Panc1 (cell line): ENCODE data around the gene RPL21. TPM values are rescaled to one million over a fixed set of nuclear protein-coding genes. Genes with fewer than 3 reads are reported as not detected.

Experiments
- ATAC-seq: fragments of 200-7000 bp; cut with Tn5 transposase; 2 replicates; pipeline ENCODE4 v1.9.1; 2020; ENCODE audit warnings: mild to moderate bottlenecking, moderate library complexity
- BruUV-seq: library from RNA; stranded (reverse); fragments of 400-500 nt; replicated peaks from 2 replicates; lab custom pipeline; 2021; lab: Mats Ljungman, UMichigan
- CTCF ChIA-PET: fragments of 300-600 bp; sonication (Branson Sonifier 250); formaldehyde crosslinking; loops from one replicate; lab custom pipeline; 2022; ENCODE audit warnings: antibody characterized with exemption; lab: Charles Lee
- POLR2A ChIA-PET: fragments of 300-600 bp; sonication (Branson Sonifier 250); formaldehyde crosslinking; loops from one replicate; lab custom pipeline; 2022; ENCODE audit warnings: antibody characterized with exemption; lab: Charles Lee
- DNase-seq: peaks from one replicate; pipeline ENCODE4 v3.0.0-alpha.2; 2010; ENCODE audit warnings: low read depth, low spot score
- H3K27ac ChIP-seq: 2 replicates; pipeline ENCODE4 v1.5.1; 2011; ENCODE audit warnings: mild to moderate bottlenecking, low read length, inconsistent platforms
- H3K27me3 ChIP-seq: fragments of 200-500 bp; sonication (Bioruptor generic); 2 replicates; pipeline ENCODE4 v1.6.0; 2014; ENCODE audit warnings: low read length, inconsistent platforms; ENCODE audit not compliant: control insufficient read depth, insufficient read depth
- H3K36me3 ChIP-seq: fragments of 200-500 bp; sonication (Bioruptor generic); 2 replicates; pipeline ENCODE4 v1.5.1; 2014; ENCODE audit warnings: inconsistent platforms, mild to moderate bottlenecking, low read length, moderate library complexity; ENCODE audit not compliant: control insufficient read depth, insufficient read depth
- H3K4me1 ChIP-seq: 2 replicates; pipeline ENCODE4 v1.5.1; 2011; ENCODE audit warnings: inconsistent platforms, mild to moderate bottlenecking, low read length, moderate library complexity; ENCODE audit not compliant: control insufficient read depth, insufficient read depth
- H3K4me3 ChIP-seq, 2 experiments: 2 replicates each; pipeline ENCODE4 v1.5.1; 2011 to 2012; ENCODE audit warnings: low read depth in 2 of 2, low read length in 2 of 2, mild to moderate bottlenecking in 2 of 2, inconsistent platforms in 1 of 2, moderate library complexity in 1 of 2
- H3K9me3 ChIP-seq: fragments of 200-500 bp; sonication (Bioruptor generic); 2 replicates; pipeline ENCODE4 v1.5.1; 2014; ENCODE audit warnings: low read depth, mild to moderate bottlenecking, inconsistent platforms, low read length, moderate library complexity; ENCODE audit not compliant: control insufficient read depth, insufficient read depth
- POLR2AphosphoS5 ChIP-seq: IDR thresholded peaks from 2 replicates; pipeline ENCODE4 v1.6.1; 2012; ENCODE audit warnings: mild to moderate bottlenecking, low read depth, low read length, moderate library complexity
- SIN3A ChIP-seq: IDR thresholded peaks from 2 replicates; pipeline ENCODE4 v1.6.1; 2012; ENCODE audit warnings: low read depth, mild to moderate bottlenecking, low read length, moderate library complexity, borderline replicate concordance; ENCODE audit not compliant: insufficient read depth
- TCF7L2 ChIP-seq: IDR thresholded peaks from 2 replicates; pipeline ENCODE4 v1.6.1; 2011; ENCODE audit warnings: mild to moderate bottlenecking, low read depth, low read length, inconsistent platforms
- in situ Hi-C: cut with HindIII; loops from 2 replicates; pipeline ENCODE4 v1.10.0; 2016; ENCODE audit warnings: low sequenced_read_pairs, low pct_unique_long_range_greater_than_20kb
- intact Hi-C: fragments of 100-400 bp; cut with micrococcal nuclease; formaldehyde crosslinking; loops from one replicate; pipeline ENCODE4 v1.10.0; 2022; ENCODE audit not compliant: unreplicated experiment
- total RNA-seq: library from RNA; stranded (reverse); gene quantifications from one replicate; pipeline ENCODE4 v1.2.1, GENCODE V29; 2021; ENCODE audit not compliant: unreplicated experiment
- TF ChIP-seq, protein P1 (sequence below), 2 experiments: IDR thresholded peaks; 2 replicates each; pipeline ENCODE4 v1.6.1; 2011 to 2012; ENCODE audit warnings: low read depth in 2 of 2, control low read depth in 1 of 2, low read length in 1 of 2, mild to moderate bottlenecking in 1 of 2, moderate library complexity in 1 of 2; ENCODE audit not compliant: insufficient read depth in 1 of 2
- TF ChIP-seq, protein P2 (sequence below): fragments of 450-650 bp; IDR thresholded peaks from 2 replicates; pipeline ENCODE4 v1.5.1; 2017; ENCODE audit warnings: mild to moderate bottlenecking

The RPL21 gene
- total RNA-seq, 1 experiment from 2014 or later = 702 TPM

DNA sequence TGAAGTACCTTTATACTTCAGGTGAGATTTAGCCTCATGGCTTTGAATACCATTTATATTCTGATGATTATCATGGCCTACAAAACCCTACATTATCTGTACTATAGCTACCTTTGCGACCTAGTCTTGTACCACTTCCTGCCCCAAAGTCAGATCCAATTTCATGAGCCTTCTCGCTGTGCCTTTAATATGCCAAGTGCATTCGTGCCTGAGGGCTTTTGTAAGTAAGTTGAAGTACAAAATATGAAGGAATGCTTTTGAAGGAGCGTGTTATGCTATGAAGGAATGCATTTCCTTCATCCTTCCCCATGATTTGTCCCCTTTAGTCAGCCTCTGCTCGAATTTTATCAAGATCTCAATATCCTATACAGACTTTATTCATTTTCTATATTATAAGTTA lies 10.0 kb downstream of the RPL21 start:
- ATAC-seq (peak; percentile 31; the same call in 1 of the 2 replicates), DNase-seq (no peak)
- H3K27ac ChIP-seq = peak overlapping the region; percentile 61
- no peak overlapping the region for H3K4me3 ChIP-seq
- in situ Hi-C loops = no loop called here
- H3K36me3 ChIP-seq = peaks cover 3% of the 10 kb centered on the region; the same call in 1 of the 2 replicates
- ChIA-PET POLR2A (no interaction called here), CTCF (no interaction called here)
- intact Hi-C loops = no loop called here
- no TSS peak for BruUV-seq
- H3K27me3 ChIP-seq = no peaks in the 10 kb centered on the region
- H3K4me1 ChIP-seq = peaks cover 65% of the 10 kb centered on the region
- TF ChIP-seq TCF7L2 = peak; percentile 93
- TF ChIP-seq SIN3A = no peak
- TF ChIP-seq, protein P1, sequence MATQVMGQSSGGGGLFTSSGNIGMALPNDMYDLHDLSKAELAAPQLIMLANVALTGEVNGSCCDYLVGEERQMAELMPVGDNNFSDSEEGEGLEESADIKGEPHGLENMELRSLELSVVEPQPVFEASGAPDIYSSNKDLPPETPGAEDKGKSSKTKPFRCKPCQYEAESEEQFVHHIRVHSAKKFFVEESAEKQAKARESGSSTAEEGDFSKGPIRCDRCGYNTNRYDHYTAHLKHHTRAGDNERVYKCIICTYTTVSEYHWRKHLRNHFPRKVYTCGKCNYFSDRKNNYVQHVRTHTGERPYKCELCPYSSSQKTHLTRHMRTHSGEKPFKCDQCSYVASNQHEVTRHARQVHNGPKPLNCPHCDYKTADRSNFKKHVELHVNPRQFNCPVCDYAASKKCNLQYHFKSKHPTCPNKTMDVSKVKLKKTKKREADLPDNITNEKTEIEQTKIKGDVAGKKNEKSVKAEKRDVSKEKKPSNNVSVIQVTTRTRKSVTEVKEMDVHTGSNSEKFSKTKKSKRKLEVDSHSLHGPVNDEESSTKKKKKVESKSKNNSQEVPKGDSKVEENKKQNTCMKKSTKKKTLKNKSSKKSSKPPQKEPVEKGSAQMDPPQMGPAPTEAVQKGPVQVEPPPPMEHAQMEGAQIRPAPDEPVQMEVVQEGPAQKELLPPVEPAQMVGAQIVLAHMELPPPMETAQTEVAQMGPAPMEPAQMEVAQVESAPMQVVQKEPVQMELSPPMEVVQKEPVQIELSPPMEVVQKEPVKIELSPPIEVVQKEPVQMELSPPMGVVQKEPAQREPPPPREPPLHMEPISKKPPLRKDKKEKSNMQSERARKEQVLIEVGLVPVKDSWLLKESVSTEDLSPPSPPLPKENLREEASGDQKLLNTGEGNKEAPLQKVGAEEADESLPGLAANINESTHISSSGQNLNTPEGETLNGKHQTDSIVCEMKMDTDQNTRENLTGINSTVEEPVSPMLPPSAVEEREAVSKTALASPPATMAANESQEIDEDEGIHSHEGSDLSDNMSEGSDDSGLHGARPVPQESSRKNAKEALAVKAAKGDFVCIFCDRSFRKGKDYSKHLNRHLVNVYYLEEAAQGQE (IDR thresholded peaks at IDR 0.05; ENCODE audit: insufficient read depth in 1 of 2, low read depth in 2 of 2, low read length in 1 of 2) = no peak
- TF ChIP-seq POLR2AphosphoS5 = no peak; the same call in 1 of the 2 replicates
- TF ChIP-seq, protein P2, sequence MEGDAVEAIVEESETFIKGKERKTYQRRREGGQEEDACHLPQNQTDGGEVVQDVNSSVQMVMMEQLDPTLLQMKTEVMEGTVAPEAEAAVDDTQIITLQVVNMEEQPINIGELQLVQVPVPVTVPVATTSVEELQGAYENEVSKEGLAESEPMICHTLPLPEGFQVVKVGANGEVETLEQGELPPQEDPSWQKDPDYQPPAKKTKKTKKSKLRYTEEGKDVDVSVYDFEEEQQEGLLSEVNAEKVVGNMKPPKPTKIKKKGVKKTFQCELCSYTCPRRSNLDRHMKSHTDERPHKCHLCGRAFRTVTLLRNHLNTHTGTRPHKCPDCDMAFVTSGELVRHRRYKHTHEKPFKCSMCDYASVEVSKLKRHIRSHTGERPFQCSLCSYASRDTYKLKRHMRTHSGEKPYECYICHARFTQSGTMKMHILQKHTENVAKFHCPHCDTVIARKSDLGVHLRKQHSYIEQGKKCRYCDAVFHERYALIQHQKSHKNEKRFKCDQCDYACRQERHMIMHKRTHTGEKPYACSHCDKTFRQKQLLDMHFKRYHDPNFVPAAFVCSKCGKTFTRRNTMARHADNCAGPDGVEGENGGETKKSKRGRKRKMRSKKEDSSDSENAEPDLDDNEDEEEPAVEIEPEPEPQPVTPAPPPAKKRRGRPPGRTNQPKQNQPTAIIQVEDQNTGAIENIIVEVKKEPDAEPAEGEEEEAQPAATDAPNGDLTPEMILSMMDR = no peak
- no peaks in the 10 kb centered on the region for H3K9me3 ChIP-seq

DNA sequence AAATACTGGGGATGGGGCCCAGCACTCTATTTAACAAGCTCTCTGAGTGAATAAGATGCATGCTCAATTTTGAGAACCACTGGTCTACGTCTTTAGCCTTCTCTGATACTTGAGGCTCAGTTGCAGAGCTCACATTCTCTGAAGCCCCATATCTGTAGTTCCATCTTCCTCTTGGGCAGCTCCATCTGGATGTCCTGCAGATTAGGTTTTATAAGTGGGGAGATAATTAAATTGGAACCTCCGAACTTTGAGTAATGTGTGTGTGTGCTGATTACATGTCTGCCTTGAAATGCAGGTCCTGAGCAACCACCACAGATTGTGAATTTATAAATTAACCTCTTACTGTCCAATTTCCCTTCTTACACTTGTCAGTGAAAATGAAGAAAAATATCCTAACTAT lies 12.1 kb downstream of the RPL21 start:
- no peaks in the 10 kb centered on the region; the same call in 1 of the 2 replicates for H3K36me3 ChIP-seq
- DNase-seq (no peak), ATAC-seq (0 out of 2 replicates have a peak, but pooled peaks have one; percentile 28)
- BruUV-seq = no TSS peak
- H3K27ac ChIP-seq = peak overlapping the region; percentile 74
- peaks cover 52% of the 10 kb centered on the region for H3K4me1 ChIP-seq
- H3K4me3 ChIP-seq = no peak overlapping the region
- CTCF ChIA-PET = no interaction called here
- TF ChIP-seq, protein P2 = no peak
- TF ChIP-seq SIN3A = no peak
- TF ChIP-seq, protein P1 (IDR thresholded peaks at IDR 0.05; ENCODE audit: insufficient read depth in 1 of 2, low read depth in 2 of 2, low read length in 1 of 2) = no peak
- TF ChIP-seq TCF7L2 = no peak
- TF ChIP-seq POLR2AphosphoS5 = no peak
- intact Hi-C loops = no loop called here
- no peaks in the 10 kb centered on the region for H3K27me3 ChIP-seq
- H3K9me3 ChIP-seq = no peaks in the 10 kb centered on the region
- POLR2A ChIA-PET = no interaction called here
- in situ Hi-C loops = no loop called here
